ENCODE results near the gene SPPL2B. TPM values are rescaled to one million over a fixed set of nuclear protein-coding genes. Genes with fewer than 3 reads are reported as not detected.
A peak's percentile ranks its signal among the peaks of the same experiment; 100 is the strongest.
"Not testable (repeated sequence)": the region's sequence is repeated elsewhere in the genome, so short reads cannot be mapped to it uniquely, and the experiment has no call there.

Gene SPPL2B
- 9.9 and 15.7 TPM in 2 replicates for polyA plus RNA-seq (2011; rRNA removed)
- polyA minus RNA-seq (2011; rRNA and poly(A)+ RNA removed), result 7.3 and 9.2 TPM in 2 replicates

GRCh38 chr19:2328401-2329148, at the start of gene SPPL2B, which contains the start of gene LSM7:
TSS of gene SPPL2B (plus strand) at chr19:2328684. CDS start at chr19:2328710, 26 bp downstream.
TSS of gene LSM7 (minus strand) at chr19:2328586. CDS start at chr19:2328566, 20 bp downstream.
- no peaks in the 10 kb centered on the region for H3K9me3 ChIP-seq (ENCODE audit: control insufficient read depth, insufficient read depth, low read length)
- POLR2A ChIA-PET, result interaction anchor here (0.6 to 0.7 kb wide), 2 partner anchors 177 to 190 kb away, joined by 3 to 5 read pairs; partner anchors contain the start of gene AP3D1
- peak within 1 kb of the TSS; percentile 47 for H3K27ac ChIP-seq (ENCODE audit: low read depth, low read length)
- no peaks in the 10 kb centered on the region for H3K27me3 ChIP-seq (ENCODE audit: control insufficient read depth, insufficient read depth, low read length)
- CTCF ChIA-PET, result interaction anchor here (1.2 kb wide), 1 partner anchor 288 kb away, joined by 3 read pairs; no protein-coding TSS in a partner anchor
- peak within 1 kb of the TSS; percentile 86 for H3K4me3 ChIP-seq (ENCODE audit: low read depth, low read length)
- no peak for TF ChIP-seq CTCF (IDR thresholded peaks at IDR 0.05; ENCODE audit: low read depth, low read length)
- DNase-seq (ENCODE audit: low read depth, low spot score), result peak; percentile 48

- no peaks in the 10 kb centered on the region for H3K27me3 ChIP-seq (ENCODE audit: control insufficient read depth, insufficient read depth, low read length)
- no peak for DNase-seq (ENCODE audit: low read depth, low spot score)
- ChIA-PET CTCF (no interaction called here), POLR2A (interaction anchor here (0.6 kb wide), 1 partner anchor 17 kb away, joined by 3 read pairs; no protein-coding TSS in a partner anchor)
- H3K9me3 ChIP-seq (ENCODE audit: control insufficient read depth, insufficient read depth, low read length), result no peaks in the 10 kb centered on the region; the same call in 1 of the 2 replicates
- H3K27ac ChIP-seq (ENCODE audit: low read depth, low read length), result no peak overlapping the region
- H3K4me3 ChIP-seq (ENCODE audit: low read depth, low read length), result no peak overlapping the region
- TF ChIP-seq CTCF (IDR thresholded peaks at IDR 0.05; ENCODE audit: low read depth, low read length), result no peak
Observed at GRCh38 chr19:2280633-2281264, 47.7 kb upstream of the SPPL2B start.

- POLR2A ChIA-PET, result interaction anchor here (1.3 kb wide), 1 partner anchor 11 kb away, joined by 3 read pairs; no protein-coding TSS in a partner anchor
- CTCF ChIA-PET; H3K27me3 ChIP-seq (ENCODE audit: control insufficient read depth, insufficient read depth, low read length); H3K9me3 ChIP-seq (ENCODE audit: control insufficient read depth, insufficient read depth, low read length); DNase-seq (ENCODE audit: low read depth, low spot score); H3K27ac ChIP-seq (ENCODE audit: low read depth, low read length): not testable (repeated sequence)
- peak overlapping the region; percentile 36 for H3K4me3 ChIP-seq (ENCODE audit: low read depth, low read length)
Observed at GRCh38 chr19:2281265-2282061, 47.0 kb upstream of the SPPL2B start.

- H3K27ac ChIP-seq (ENCODE audit: low read depth, low read length), result no peak within 1 kb of the TSS
- TF ChIP-seq CTCF (IDR thresholded peaks at IDR 0.05; ENCODE audit: low read depth, low read length), result no peak
Observed at GRCh38 chr19:2282062-2282861, 46.2 kb upstream of the SPPL2B start, which contains the start of gene PEAK3. TSS of gene PEAK3 (minus strand) at chr19:2282175. CDS start at chr19:2280931, 1,244 bp downstream.

More at GRCh38 chr19:2282062-2282861, 46.2 kb upstream of the SPPL2B start, which contains the start of gene PEAK3:
- POLR2A ChIA-PET, result interaction anchor here (1.3 kb wide), 1 partner anchor 11 kb away, joined by 3 read pairs; no protein-coding TSS in a partner anchor
- DNase-seq (ENCODE audit: low read depth, low spot score), result no peak
- peaks cover 5% of the 10 kb centered on the region for H3K27me3 ChIP-seq (ENCODE audit: control insufficient read depth, insufficient read depth, low read length)
- peak within 1 kb of the TSS; percentile 36 for H3K4me3 ChIP-seq (ENCODE audit: low read depth, low read length)
- CTCF ChIA-PET, result no interaction called here
- H3K9me3 ChIP-seq (ENCODE audit: control insufficient read depth, insufficient read depth, low read length), result peaks cover 4% of the 10 kb centered on the region; the same call in 1 of the 2 replicates
